Brain microvascular endothelial cell (primary cell): Measurements from ENCODE around the gene KIF6.

Experiments used
- DNase-seq: peaks from one replicate; pipeline ENCODE4 v3.0.0-alpha.2; 2020
- H3K27ac ChIP-seq: fragments of 250-450 bp; sonication (Bioruptor Pico); 2 replicates; pipeline ENCODE4 v1.5.1; 2020; ENCODE audit warnings: mild to moderate bottlenecking, moderate library complexity
- H3K27me3 ChIP-seq: fragments of 250-450 bp; sonication (Bioruptor Pico); replicated peaks from 2 replicates; pipeline ENCODE4 v1.5.1; 2020; ENCODE audit warnings: mild to moderate bottlenecking
- H3K36me3 ChIP-seq: fragments of 250-450 bp; sonication (Bioruptor Pico); replicated peaks from 2 replicates; pipeline ENCODE4 v1.5.1; 2020; ENCODE audit warnings: mild to moderate bottlenecking
- H3K4me3 ChIP-seq: 2 replicates; pipeline ENCODE4 v1.5.1; 2011; ENCODE audit warnings: low read depth, mild to moderate bottlenecking, control low read depth, low read length, moderate library complexity
- in situ Hi-C: cut with HindIII; loops from 2 replicates; pipeline ENCODE4 v1.10.0; 2017; ENCODE audit warnings: low sequenced_read_pairs, low pct_ligation_motif_present
- TF ChIP-seq, protein P1 (sequence below): IDR thresholded peaks from 2 replicates; pipeline ENCODE4 v1.5.1; 2011; ENCODE audit warnings: low read depth, mild to moderate bottlenecking, moderate library complexity, low read length, control low read depth, inconsistent platforms; ENCODE audit errors: missing control alignments

The KIF6 gene

DNA sequence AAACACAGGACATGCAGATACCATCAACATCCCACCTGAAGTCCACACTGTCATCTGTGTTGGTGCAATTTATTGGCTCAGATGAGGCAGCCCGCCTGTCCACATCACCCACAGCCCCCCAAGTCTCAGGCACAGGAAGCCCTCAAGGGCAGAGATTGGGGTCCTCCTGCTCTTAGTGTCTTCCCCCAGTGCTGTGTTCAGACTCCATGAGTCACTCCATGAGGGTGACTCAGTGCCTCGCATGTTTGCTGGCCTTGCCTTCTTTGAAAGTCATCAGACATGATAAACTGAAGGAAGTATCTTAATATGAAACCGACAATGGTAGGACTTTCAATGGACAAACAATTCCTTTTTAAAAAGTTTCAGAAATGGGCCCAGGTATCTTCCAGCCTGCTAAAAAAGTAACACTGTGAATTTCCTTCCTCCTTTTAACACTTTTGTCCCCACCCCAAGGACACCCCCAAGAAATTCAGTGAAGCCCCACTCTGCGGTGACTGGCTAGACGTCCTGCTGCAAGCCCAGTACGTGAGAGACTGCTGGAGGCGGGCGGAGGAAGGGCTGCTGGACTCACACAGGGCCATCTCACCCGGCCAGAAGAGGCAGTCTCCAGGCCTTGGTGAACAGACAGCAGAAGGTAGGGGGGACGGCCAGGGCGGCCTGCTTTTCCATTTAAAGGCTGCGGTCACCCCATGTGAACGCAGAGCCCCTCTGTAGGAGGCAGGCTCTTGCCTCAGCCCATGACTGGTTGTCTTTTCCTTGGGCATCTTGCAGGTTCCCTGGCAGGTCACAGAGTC lies 359.7 kb downstream of the KIF6 start:
- TF ChIP-seq, protein P1, sequence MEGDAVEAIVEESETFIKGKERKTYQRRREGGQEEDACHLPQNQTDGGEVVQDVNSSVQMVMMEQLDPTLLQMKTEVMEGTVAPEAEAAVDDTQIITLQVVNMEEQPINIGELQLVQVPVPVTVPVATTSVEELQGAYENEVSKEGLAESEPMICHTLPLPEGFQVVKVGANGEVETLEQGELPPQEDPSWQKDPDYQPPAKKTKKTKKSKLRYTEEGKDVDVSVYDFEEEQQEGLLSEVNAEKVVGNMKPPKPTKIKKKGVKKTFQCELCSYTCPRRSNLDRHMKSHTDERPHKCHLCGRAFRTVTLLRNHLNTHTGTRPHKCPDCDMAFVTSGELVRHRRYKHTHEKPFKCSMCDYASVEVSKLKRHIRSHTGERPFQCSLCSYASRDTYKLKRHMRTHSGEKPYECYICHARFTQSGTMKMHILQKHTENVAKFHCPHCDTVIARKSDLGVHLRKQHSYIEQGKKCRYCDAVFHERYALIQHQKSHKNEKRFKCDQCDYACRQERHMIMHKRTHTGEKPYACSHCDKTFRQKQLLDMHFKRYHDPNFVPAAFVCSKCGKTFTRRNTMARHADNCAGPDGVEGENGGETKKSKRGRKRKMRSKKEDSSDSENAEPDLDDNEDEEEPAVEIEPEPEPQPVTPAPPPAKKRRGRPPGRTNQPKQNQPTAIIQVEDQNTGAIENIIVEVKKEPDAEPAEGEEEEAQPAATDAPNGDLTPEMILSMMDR: peak; percentile 2
- H3K27ac ChIP-seq: peak overlapping the region; percentile 28
- H3K36me3 ChIP-seq: no peaks in the 10 kb centered on the region
- H3K4me3 ChIP-seq: no peak overlapping the region
- in situ Hi-C loops: no loop called here
- H3K27me3 ChIP-seq: no peaks in the 10 kb centered on the region
- DNase-seq: peak; percentile 78

DNA sequence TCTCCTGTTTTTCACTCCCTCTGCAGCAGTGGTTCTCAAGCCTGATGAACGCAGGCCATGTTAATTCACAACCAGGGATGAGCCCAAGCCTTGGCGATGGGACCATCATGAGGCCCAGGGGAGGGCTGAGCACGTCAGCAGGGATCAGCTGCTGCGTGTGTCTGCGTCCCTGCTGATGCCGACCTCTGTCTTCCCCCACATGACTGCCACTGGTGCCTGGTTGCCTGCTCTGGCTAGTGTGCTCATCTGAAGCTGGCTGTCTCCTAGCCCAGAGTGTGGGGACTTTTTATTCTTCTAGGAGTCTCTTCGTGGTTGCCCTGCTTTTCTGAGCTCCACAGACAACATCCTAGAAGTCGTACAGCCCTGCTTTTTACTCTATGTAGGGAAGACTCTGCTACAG lies 361.9 kb downstream of the KIF6 start:
- TF ChIP-seq, protein P1: no peak
- Histone ChIP-seq H3K36me3 (no peaks in the 10 kb centered on the region), H3K27me3 (no peaks in the 10 kb centered on the region), H3K27ac (no peak overlapping the region), H3K4me3 (no peak overlapping the region)
- DNase-seq: no peak
- in situ Hi-C loops: no loop called here

DNA sequence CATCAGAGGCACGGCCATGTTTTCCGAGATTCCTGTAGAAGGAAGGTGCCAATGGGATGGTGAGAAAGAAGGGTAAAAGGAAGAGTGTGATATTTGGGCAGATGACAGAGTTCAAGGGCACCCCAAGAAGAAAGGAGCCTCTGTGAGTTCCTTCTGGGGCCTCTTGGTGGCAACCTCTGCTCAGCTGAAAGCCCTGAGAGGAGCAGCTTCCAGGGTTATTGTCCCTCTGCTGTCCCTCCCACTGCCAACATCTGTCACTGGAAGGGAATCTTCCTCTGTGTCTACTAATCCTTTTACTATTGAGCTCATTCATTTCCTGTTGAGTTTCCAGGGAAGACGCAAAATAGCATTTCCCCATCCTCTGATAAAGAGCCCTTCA lies 362.7 kb downstream of the KIF6 start:
- TF ChIP-seq, protein P1: peak; percentile 55
- Histone ChIP-seq H3K4me3 (no peak overlapping the region), H3K27ac (no peak overlapping the region), H3K27me3 (no peaks in the 10 kb centered on the region), H3K36me3 (no peaks in the 10 kb centered on the region)
- in situ Hi-C loops: no loop called here
- peak; percentile 9 for DNase-seq

DNA sequence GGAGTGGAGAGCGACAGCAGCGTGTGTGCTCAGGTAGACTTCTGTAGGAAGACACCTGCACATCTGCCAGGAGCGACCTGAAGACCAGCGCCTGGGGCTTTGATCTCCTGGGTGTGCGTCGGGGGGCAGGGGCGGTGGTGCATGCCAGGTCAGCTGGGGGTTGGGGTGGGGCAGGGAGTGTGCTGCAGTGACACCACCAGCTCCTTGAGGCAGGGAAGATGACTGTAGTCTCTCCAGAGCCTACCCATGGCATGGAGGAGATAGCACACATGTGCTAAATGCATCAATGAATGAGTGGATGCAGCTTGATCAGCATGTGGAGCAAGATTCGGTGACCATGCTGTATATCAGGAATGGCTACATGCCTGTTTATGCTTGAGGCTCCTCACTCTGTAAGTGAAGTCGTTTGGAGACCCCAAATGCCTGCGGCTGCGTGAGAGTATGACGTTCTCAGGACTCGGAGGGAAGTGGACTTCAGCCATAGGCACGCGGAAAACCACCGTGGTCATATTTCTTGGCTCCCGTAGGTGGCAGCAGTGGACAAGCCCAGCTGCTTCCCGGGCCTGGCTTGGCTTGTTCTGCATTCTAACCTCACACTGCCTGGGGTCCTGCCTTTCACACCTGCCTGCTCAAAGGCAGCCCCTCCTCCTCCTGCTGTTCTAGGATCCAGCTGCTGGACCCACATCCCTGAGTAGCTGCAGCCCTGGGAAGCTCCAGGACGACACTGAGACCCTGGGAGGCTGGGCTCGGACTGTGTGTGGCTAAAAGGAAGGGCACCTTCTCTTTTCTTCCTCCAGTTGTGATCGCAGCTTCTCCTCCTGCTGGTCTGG lies 363.3 kb downstream of the KIF6 start:
- TF ChIP-seq, protein P1: peak; percentile 90
- in situ Hi-C loops: no loop called here

DNA sequence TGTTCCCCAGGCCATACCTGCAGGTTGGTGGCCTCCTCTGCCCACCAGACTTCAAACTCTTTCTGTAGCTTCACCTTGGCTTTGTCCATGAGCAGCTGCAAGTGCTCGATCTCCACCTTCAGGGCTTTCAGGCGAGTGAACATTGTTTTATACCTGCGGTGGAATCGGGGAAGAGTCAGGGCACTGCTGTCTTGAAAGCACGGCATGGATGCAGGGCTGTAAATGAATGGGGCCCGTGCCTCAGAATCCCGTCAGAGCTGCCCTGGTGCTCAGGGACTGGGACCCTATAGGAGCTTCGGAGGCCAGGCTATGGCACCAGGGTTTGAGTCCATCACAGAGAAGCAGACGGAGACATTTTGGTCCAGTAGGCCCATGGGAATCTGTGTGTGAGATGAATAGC lies 364.8 kb downstream of the KIF6 start:
- no peak for DNase-seq
- in situ Hi-C loops: no loop called here
- TF ChIP-seq, protein P1: no peak
- H3K27me3 ChIP-seq: no peaks in the 10 kb centered on the region
- H3K4me3 ChIP-seq: no peak overlapping the region
- no peaks in the 10 kb centered on the region for H3K36me3 ChIP-seq
- no peak overlapping the region for H3K27ac ChIP-seq

More for the DNA sequence above, 363.3 kb downstream of the KIF6 start:
- Histone ChIP-seq H3K27ac (no peak overlapping the region), H3K27me3 (no peaks in the 10 kb centered on the region), H3K36me3 (no peaks in the 10 kb centered on the region), H3K4me3 (no peak overlapping the region)
- DNase-seq: peak; percentile 64
